D721Med (cell line): ENCODE measurements around the gene TSN.

ENCODE experiments used
- DNase-seq: peaks from one replicate; pipeline ENCODE4 v3.0.0; 2011; ENCODE audit warnings: low spot score; ENCODE audit not compliant: insufficient read length
- FAIRE-seq: peaks from 2 replicates; lab custom pipeline; 2011; peaks lifted over from hg19 to GRCh38; lab: Jason Lieb, UNC
- CTCF ChIP-seq: IDR thresholded peaks from 2 replicates; pipeline ENCODE4 v1.5.1; 2012; ENCODE audit warnings: mild to moderate bottlenecking, control low read depth; ENCODE audit not compliant: insufficient read depth; ENCODE audit errors: missing control alignments

The TSN gene

GRCh38 chr2:121746071-121746578, 9.3 kb upstream of the TSN start:
- FAIRE-seq (no peak), DNase-seq (no peak)
- no peak for TF ChIP-seq CTCF

- DNase-seq: no peak
- TF ChIP-seq CTCF: peak; percentile 48
These were observed 7.2 kb upstream of the TSN start for GRCh38 chr2:121748202-121748601.

GRCh38 chr2:121754851-121755236, 607 bp upstream of the TSN start:
- FAIRE-seq: no peak
- TF ChIP-seq CTCF: no peak
- DNase-seq: no peak

More at GRCh38 chr2:121748202-121748601, 7.2 kb upstream of the TSN start:
- no peak for FAIRE-seq

- FAIRE-seq: no peak
- TF ChIP-seq CTCF: no peak
These were observed 9.3 kb downstream of the TSN start for GRCh38 chr2:121764681-121765228.

GRCh38 chr2:121766624-121767023, 11.2 kb downstream of the TSN start:
- DNase-seq (no peak), FAIRE-seq (no peak)
- TF ChIP-seq CTCF: no peak

More at GRCh38 chr2:121764681-121765228, 9.3 kb downstream of the TSN start:
- DNase-seq: no peak

GRCh38 chr2:121768143-121768755, 12.8 kb downstream of the TSN start:
- FAIRE-seq: no peak
- no peak for DNase-seq
- no peak for TF ChIP-seq CTCF
